A673 (cell line): Measurements from ENCODE around the gene RALGPS1. TPM values are rescaled to one million over a fixed set of nuclear protein-coding genes. Genes with fewer than 3 reads are reported as not detected.

Experiments
- BruUV-seq: library from RNA; stranded (reverse); fragments of 400-500 nt; replicated peaks from 2 replicates; lab custom pipeline; 2021; lab: Mats Ljungman, UMichigan
- CTCF ChIA-PET: fragments of 300-600 bp; sonication (Branson Sonifier 250); formaldehyde crosslinking; loops from one replicate; lab custom pipeline; 2022; ENCODE audit warnings: antibody characterized with exemption; lab: Charles Lee
- POLR2A ChIA-PET: fragments of 300-600 bp; sonication (Branson Sonifier 250); formaldehyde crosslinking; loops from one replicate; lab custom pipeline; 2022; ENCODE audit warnings: antibody characterized with exemption; ENCODE audit not compliant: low non-redundant PET; lab: Charles Lee
- DNase-seq: peaks from one replicate; pipeline ENCODE4 v3.0.0-alpha.2; 2015; ENCODE audit warnings: low spot score
- H3K27ac ChIP-seq: fragments of 200-600 bp; sonication (generic); 2 replicates; pipeline ENCODE4 v1.5.1; 2016; ENCODE audit warnings: mixed run types, low read depth, mild to moderate bottlenecking, mixed read lengths, antibody characterized with exemption, low read length; ENCODE audit not compliant: poor library complexity, severe bottlenecking
- H3K27me3 ChIP-seq: fragments of 200-600 bp; sonication (generic); replicated peaks from 2 replicates; pipeline ENCODE4 v1.6.1; 2017; ENCODE audit warnings: mixed run types, low read depth, mild to moderate bottlenecking, mixed read lengths, antibody characterized with exemption, low read length; ENCODE audit not compliant: insufficient read depth, poor library complexity
- H3K36me3 ChIP-seq: fragments of 200-600 bp; sonication (generic); 2 replicates; pipeline ENCODE4 v1.6.1; 2016; ENCODE audit warnings: mixed run types, mild to moderate bottlenecking, mixed read lengths, antibody characterized with exemption, low read length; ENCODE audit not compliant: insufficient read depth, poor library complexity, severe bottlenecking
- H3K4me1 ChIP-seq: fragments of 200-600 bp; sonication (generic); 2 replicates; pipeline ENCODE4 v1.6.1; 2017; ENCODE audit warnings: mixed run types, mild to moderate bottlenecking, mixed read lengths, antibody characterized with exemption, low read length; ENCODE audit not compliant: insufficient read depth, poor library complexity, severe bottlenecking
- H3K4me3 ChIP-seq: fragments of 200-600 bp; sonication (generic); 2 replicates; pipeline ENCODE4 v1.5.1; 2016; ENCODE audit warnings: low read depth, mixed run types, mild to moderate bottlenecking, mixed read lengths, low read length; ENCODE audit not compliant: poor library complexity, severe bottlenecking
- H3K9me3 ChIP-seq: fragments of 200-600 bp; sonication (generic); 2 replicates; pipeline ENCODE4 v1.6.1; 2016; ENCODE audit warnings: mixed run types, low read depth, mild to moderate bottlenecking, mixed read lengths, antibody characterized with exemption, low read length; ENCODE audit not compliant: poor library complexity, severe bottlenecking
- EZH2 ChIP-seq: fragments of 200-600 bp; sonication (generic); IDR thresholded peaks from 2 replicates; pipeline ENCODE4 v1.6.1; 2017; ENCODE audit warnings: borderline replicate concordance, low read depth, mild to moderate bottlenecking, mixed read lengths, antibody characterized with exemption, low read length; ENCODE audit not compliant: poor library complexity, severe bottlenecking
- intact Hi-C: fragments of 100-400 bp; cut with micrococcal nuclease; formaldehyde crosslinking; loops from one replicate; pipeline ENCODE4 v1.10.0; 2022; ENCODE audit not compliant: unreplicated experiment
- total RNA-seq: library from RNA; stranded (reverse); gene quantifications from 2 replicates; pipeline ENCODE4 v1.2.3, GENCODE V29; 2021
- TF ChIP-seq, protein P1 (sequence below): fragments of 300-800, 200-600 bp; sonication (generic); conservative IDR thresholded peaks from 2 replicates; pipeline ENCODE4 v1.5.1; 2017; ENCODE audit warnings: low read depth, mild to moderate bottlenecking, antibody characterized with exemption, low read length, moderate library complexity, mixed read lengths

The RALGPS1 gene
- total RNA-seq, 1 experiment from 2014 or later, result 3.9 TPM

DNA sequence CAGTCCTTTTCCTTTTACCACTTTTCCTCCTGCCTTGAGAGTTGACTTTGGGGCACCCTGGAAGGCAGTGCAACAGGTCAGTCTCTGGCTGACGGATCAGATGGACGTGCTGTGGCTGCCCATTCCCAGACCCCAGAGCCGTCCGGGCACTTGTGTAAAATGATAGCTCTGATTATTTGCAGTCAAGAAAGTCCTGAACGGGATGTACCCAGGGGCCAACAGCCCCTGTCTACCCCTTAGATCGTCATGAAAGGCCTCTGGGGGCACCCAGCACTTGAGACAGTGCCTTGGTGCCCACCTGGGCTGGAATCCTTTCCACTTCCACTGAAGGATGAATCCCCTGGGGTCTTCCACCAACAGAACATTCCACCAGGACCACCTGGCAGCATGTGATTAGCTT, 225.6 kb downstream of the RALGPS1 start:
- no peak overlapping the region for H3K4me3 ChIP-seq
- no TSS peak for BruUV-seq
- no peaks in the 10 kb centered on the region for H3K9me3 ChIP-seq
- H3K4me1 ChIP-seq, result no peaks in the 10 kb centered on the region
- intact Hi-C loops, result no loop called here
- H3K27me3 ChIP-seq, result no peaks in the 10 kb centered on the region
- CTCF ChIA-PET, result no interaction called here
- POLR2A ChIA-PET, result no interaction called here
- H3K27ac ChIP-seq, result no peak overlapping the region
- H3K36me3 ChIP-seq, result no peaks in the 10 kb centered on the region
- TF ChIP-seq, protein P1, sequence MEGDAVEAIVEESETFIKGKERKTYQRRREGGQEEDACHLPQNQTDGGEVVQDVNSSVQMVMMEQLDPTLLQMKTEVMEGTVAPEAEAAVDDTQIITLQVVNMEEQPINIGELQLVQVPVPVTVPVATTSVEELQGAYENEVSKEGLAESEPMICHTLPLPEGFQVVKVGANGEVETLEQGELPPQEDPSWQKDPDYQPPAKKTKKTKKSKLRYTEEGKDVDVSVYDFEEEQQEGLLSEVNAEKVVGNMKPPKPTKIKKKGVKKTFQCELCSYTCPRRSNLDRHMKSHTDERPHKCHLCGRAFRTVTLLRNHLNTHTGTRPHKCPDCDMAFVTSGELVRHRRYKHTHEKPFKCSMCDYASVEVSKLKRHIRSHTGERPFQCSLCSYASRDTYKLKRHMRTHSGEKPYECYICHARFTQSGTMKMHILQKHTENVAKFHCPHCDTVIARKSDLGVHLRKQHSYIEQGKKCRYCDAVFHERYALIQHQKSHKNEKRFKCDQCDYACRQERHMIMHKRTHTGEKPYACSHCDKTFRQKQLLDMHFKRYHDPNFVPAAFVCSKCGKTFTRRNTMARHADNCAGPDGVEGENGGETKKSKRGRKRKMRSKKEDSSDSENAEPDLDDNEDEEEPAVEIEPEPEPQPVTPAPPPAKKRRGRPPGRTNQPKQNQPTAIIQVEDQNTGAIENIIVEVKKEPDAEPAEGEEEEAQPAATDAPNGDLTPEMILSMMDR, result no peak
- no peak for TF ChIP-seq EZH2
- no peak for DNase-seq

DNA sequence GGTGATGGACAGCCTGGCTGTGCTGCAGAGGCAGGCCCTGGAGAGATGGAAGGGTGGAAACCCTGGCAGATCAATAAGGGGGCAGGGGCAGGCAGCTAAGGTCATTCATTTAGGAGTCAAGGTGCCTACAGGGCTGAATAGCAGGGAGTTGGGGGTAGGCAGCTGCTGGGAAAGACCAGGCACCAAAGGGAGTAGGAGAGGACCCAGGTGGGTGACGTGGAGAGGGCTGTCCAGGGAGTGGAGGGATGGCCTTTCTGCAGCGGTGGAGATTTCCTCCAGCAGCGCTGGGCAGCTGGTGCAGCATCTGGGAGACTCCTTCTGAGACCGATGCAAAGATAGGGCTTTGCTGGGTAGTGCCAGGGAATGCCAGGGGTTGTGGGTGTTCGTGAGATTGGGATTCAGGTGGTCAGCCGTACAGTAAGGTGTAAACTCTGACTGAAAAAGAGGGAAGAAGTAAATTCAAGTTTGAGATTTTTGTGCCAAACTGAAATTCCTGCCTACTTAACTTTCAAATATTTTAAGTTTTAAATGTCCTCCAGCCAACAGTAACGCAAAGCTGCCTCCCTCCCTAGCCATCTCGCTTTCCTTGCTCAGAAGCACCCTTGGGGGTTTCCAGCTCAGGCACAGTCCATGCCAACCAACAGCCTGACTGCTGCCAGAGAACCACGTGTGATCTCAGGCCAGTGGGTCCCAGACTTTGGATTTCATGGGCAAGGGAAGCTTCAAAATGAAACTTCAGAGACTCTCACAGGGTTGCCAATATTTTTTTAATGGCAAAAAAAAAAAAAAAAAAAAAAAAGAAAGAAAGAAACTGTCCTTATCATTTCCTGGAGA, 226.5 kb downstream of the RALGPS1 start:
- no peak for DNase-seq
- TF ChIP-seq EZH2, result no peak
- ChIA-PET POLR2A (no interaction called here), CTCF (no interaction called here)
- no peak overlapping the region for H3K27ac ChIP-seq
- no peak overlapping the region for H3K4me3 ChIP-seq
- intact Hi-C loops, result no loop called here
- H3K4me1 ChIP-seq, result no peaks in the 10 kb centered on the region
- no TSS peak for BruUV-seq
- no peaks in the 10 kb centered on the region for H3K36me3 ChIP-seq
- no peaks in the 10 kb centered on the region for H3K9me3 ChIP-seq
- no peaks in the 10 kb centered on the region for H3K27me3 ChIP-seq

DNA sequence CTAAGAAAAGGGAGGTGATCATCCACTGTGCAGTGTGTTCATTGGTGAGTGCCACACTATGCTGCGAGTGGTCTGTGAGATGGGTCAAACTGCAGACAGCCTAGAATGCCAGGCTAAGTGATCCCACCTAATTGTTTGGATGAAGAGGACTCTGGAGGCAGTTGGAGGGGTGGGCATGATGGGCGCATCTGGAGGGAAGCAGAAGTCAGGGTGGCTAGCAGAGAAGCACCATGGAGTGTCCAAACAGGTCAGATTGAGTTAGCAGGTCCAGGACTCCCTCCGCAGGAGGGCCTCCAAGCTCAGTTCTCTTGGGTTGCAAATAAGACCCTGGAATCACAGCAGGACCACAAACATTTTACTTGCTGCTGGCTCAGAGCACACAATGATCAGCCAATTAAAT, 227.7 kb downstream of the RALGPS1 start:
- ChIA-PET CTCF (no interaction called here), POLR2A (no interaction called here)
- no peak for TF ChIP-seq EZH2
- TF ChIP-seq, protein P1, result no peak
- Histone ChIP-seq H3K9me3 (no peaks in the 10 kb centered on the region), H3K27me3 (no peaks in the 10 kb centered on the region), H3K4me3 (no peak overlapping the region), H3K27ac (no peak overlapping the region), H3K36me3 (no peaks in the 10 kb centered on the region), H3K4me1 (no peaks in the 10 kb centered on the region)
- no TSS peak for BruUV-seq
- intact Hi-C loops, result no loop called here
- DNase-seq, result no peak
